ENCODE data around the gene TENM3. TPM values are rescaled to one million over a fixed set of nuclear protein-coding genes. Genes with fewer than 3 reads are reported as not detected.

Gene TENM3
- total and polyA plus RNA-seq, 2 donors (not counting 3 experiments of a cell fraction or from before 2014, with no cell fraction given), result 3.2 to 6.2 TPM

DNA sequence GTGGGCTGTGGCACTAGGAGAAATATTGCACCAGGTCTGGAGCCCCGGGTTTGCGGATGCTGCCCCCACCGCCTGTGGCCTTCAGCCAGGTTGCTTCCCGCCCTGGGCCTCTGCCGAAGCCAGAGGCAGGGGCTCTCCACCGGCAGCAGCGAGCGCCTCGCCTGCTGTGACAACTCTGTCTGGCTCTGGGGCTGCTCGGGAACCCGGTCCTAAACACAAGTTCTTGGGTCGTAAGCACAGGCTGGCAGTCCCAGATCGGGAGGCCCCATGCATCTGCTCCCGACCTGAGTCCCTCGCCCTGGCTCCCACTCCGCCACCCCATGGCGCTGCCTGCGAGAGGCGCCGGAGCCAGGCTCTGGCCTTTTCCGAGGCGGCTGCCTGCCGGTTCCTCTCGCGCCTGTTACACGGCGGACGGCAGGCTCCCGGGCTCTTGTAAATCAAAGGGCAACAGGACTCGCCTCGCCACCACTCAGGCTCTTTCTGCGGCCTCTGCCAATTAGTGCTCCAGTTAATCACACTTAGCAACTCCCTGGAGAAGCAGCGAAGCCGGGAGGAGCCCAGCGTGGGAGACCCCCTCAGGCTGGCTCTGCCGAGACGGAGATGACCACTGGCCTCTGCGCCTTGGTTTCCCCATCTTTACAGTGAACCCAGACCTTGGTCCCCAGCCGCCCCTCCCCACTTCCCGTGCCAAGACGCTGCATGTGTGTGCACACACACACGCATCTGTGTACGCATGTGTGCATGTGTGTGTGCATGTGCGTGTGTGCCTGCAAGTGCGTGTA is 564.8 kb downstream of the TENM3 start:
- Histone ChIP-seq H4K20me1 (replicated peaks; ENCODE audit: control insufficient read depth, extremely low read depth, insufficient read depth, low read length) (no peaks in the 10 kb centered on the region), H3K36me3 (ENCODE audit: control insufficient read depth in 2 of 2, extremely low read depth in 1 of 2, insufficient read depth in 2 of 2, low read length in 2 of 2) (no peaks in the 10 kb centered on the region), H3K9ac (replicated peaks; ENCODE audit: extremely low read depth, insufficient read depth, low read length) (no peak overlapping the region), H3K27ac (ENCODE audit: insufficient read depth, low read depth, low read length) (no peak overlapping the region), H2AFZ (ENCODE audit: low read depth, low read length) (no peak overlapping the region), H3K4me3 (replicated peaks in 1 of 3; ENCODE audit: insufficient read depth in 1 of 3, low read depth in 1 of 3, low read length in 3 of 3) (no peak overlapping the region), H3K4me2 (ENCODE audit: insufficient read depth, low read length) (no peak overlapping the region), H3K79me2 (ENCODE audit: control insufficient read depth, insufficient read depth, low read length) (no peaks in the 10 kb centered on the region), H3K9me3 (replicated peaks; ENCODE audit: control insufficient read depth, insufficient read depth, low read length) (no peaks in the 10 kb centered on the region), H3K4me1 (ENCODE audit: control insufficient read depth, extremely low read depth, insufficient read depth, low read length) (no peaks in the 10 kb centered on the region), H3K27me3 (ENCODE audit: control insufficient read depth in 2 of 2, insufficient read depth in 2 of 2, low read length in 2 of 2) (no peaks in the 10 kb centered on the region), H3K9me1 (replicated peaks; ENCODE audit: control insufficient read depth, extremely low read depth, insufficient read depth, low read length) (no peaks in the 10 kb centered on the region)
- intact Hi-C loops (cut with micrococcal nuclease), result loop anchor here (1.0 to 5.0 kb wide), 3 partner anchors 119 to 454 kb away; no protein-coding TSS in a partner anchor
- CTCF ChIA-PET, result interaction anchor here (1.1 to 1.4 kb wide), 4 partner anchors 225 to 1665 kb away, joined by 3 to 7 read pairs (median 6); no protein-coding TSS in a partner anchor
- no peak for FAIRE-seq
- no TSS peak for BruUV-seq (replicated peaks)
- no peak for DNase-seq (ENCODE audit: low read depth, low spot score)
- dilution Hi-C loops (cut with MboI; ENCODE audit: extremely low pct_ligation_motif_present, low sequenced_read_pairs), result no loop called here
- POLR2A ChIA-PET, result no interaction called here
- TF ChIP-seq, protein P1, sequence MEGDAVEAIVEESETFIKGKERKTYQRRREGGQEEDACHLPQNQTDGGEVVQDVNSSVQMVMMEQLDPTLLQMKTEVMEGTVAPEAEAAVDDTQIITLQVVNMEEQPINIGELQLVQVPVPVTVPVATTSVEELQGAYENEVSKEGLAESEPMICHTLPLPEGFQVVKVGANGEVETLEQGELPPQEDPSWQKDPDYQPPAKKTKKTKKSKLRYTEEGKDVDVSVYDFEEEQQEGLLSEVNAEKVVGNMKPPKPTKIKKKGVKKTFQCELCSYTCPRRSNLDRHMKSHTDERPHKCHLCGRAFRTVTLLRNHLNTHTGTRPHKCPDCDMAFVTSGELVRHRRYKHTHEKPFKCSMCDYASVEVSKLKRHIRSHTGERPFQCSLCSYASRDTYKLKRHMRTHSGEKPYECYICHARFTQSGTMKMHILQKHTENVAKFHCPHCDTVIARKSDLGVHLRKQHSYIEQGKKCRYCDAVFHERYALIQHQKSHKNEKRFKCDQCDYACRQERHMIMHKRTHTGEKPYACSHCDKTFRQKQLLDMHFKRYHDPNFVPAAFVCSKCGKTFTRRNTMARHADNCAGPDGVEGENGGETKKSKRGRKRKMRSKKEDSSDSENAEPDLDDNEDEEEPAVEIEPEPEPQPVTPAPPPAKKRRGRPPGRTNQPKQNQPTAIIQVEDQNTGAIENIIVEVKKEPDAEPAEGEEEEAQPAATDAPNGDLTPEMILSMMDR (IDR thresholded peaks at IDR 0.05; ENCODE audit: extremely low read depth in 1 of 2, insufficient read depth in 1 of 2, low read depth in 1 of 2, low read length in 2 of 2), result no peak

DNA sequence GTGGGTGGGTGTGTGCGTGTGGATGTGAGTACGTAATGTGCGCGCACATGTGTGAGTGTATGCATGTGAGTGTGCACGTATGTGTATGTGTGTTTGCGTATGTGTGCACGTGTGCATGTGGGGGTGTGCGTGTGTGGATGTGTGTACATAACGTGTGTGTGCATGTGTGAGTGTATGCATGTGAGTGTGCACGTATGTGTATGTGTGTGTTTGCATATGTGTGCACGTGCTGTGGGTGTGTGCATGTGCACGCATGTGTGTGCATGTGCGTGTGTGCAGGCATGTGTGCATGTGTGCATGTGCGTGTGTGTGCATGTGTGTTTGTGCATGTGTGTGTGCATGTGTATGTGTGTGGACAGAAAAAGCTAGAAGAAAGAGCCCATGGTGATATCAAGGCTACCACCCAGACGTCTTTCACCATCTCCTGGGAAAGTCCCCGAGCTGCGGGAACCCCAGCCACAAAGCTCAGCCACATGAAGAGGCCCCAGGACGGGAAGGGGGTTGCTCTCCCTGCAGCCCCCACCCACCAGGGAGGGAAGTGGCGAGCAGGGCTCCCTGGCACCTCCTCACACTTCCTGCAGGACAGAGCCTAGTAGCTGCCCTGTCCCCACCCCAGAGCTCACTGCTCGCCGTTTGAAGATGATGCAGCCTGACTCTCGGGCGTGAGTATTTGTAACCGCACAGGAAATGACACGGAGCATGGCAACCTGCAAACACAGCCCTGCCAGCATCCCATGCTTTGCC is 565.6 kb downstream of the TENM3 start:
- Histone ChIP-seq H3K79me2 (ENCODE audit: control insufficient read depth, insufficient read depth, low read length) (no peaks in the 10 kb centered on the region), H3K27me3 (ENCODE audit: control insufficient read depth in 2 of 2, insufficient read depth in 2 of 2, low read length in 2 of 2) (no peaks in the 10 kb centered on the region), H3K9ac (replicated peaks; ENCODE audit: extremely low read depth, insufficient read depth, low read length) (no peak overlapping the region), H3K36me3 (ENCODE audit: control insufficient read depth in 2 of 2, extremely low read depth in 1 of 2, insufficient read depth in 2 of 2, low read length in 2 of 2) (no peaks in the 10 kb centered on the region), H3K9me3 (replicated peaks; ENCODE audit: control insufficient read depth, insufficient read depth, low read length) (no peaks in the 10 kb centered on the region), H3K9me1 (replicated peaks; ENCODE audit: control insufficient read depth, extremely low read depth, insufficient read depth, low read length) (no peaks in the 10 kb centered on the region), H3K4me1 (ENCODE audit: control insufficient read depth, extremely low read depth, insufficient read depth, low read length) (no peaks in the 10 kb centered on the region), H4K20me1 (replicated peaks; ENCODE audit: control insufficient read depth, extremely low read depth, insufficient read depth, low read length) (no peaks in the 10 kb centered on the region), H3K4me3 (replicated peaks in 1 of 3; ENCODE audit: insufficient read depth in 1 of 3, low read depth in 1 of 3, low read length in 3 of 3) (no peak overlapping the region), H3K4me2 (ENCODE audit: insufficient read depth, low read length) (no peak overlapping the region), H3K27ac (ENCODE audit: insufficient read depth, low read depth, low read length) (no peak overlapping the region), H2AFZ (ENCODE audit: low read depth, low read length) (no peak overlapping the region)
- dilution Hi-C loops (cut with MboI; ENCODE audit: extremely low pct_ligation_motif_present, low sequenced_read_pairs) (no loop called here), intact Hi-C loops (cut with micrococcal nuclease) (loop anchor here (5.0 kb wide), 1 partner anchor 118 kb away; no protein-coding TSS in a partner anchor)
- TF ChIP-seq, protein P1 (IDR thresholded peaks at IDR 0.05; ENCODE audit: extremely low read depth in 1 of 2, insufficient read depth in 1 of 2, low read depth in 1 of 2, low read length in 2 of 2), result no peak
- no peak for TF ChIP-seq JUN (IDR thresholded peaks at IDR 0.05; ENCODE audit: borderline replicate concordance, insufficient read depth, insufficient read length, low read depth)
- TF ChIP-seq MYC (IDR thresholded peaks at IDR 0.05; ENCODE audit: low read depth, low read length), result no peak
- TF ChIP-seq, protein P2, sequence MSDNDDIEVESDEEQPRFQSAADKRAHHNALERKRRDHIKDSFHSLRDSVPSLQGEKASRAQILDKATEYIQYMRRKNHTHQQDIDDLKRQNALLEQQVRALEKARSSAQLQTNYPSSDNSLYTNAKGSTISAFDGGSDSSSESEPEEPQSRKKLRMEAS (IDR thresholded peaks at IDR 0.05; ENCODE audit: insufficient read depth, insufficient read length), result no peak
- TF ChIP-seq FOS (IDR thresholded peaks at IDR 0.05; ENCODE audit: borderline replicate concordance, insufficient read depth, low read length), result no peak
- no peak for TF ChIP-seq EZH2 (IDR thresholded peaks at IDR 0.05; ENCODE audit: borderline replicate concordance, low read depth, low read length, severe bottlenecking)
- no peak for TF ChIP-seq GATA2 (IDR thresholded peaks at IDR 0.05; ENCODE audit: insufficient read depth, insufficient read length, low read depth, low read length)
- no peak for DNase-seq (ENCODE audit: low read depth, low spot score)
- FAIRE-seq, result no peak
- ChIA-PET CTCF (no interaction called here), POLR2A (no interaction called here)
- BruUV-seq (replicated peaks), result no TSS peak
